SK-N-SH (cell line): ENCODE results near the gene PIGW. TPM values are rescaled to one million over a fixed set of nuclear protein-coding genes. Genes with fewer than 3 reads are reported as not detected.

ENCODE experiments used
- CTCF ChIA-PET: fragments of 300-600, 350-600 bp; formaldehyde crosslinking; extraction: SDS; loops from one replicate; lab custom pipeline; 2021; lab: Yijun Ruan, JAX
- POLR2A ChIA-PET: fragments of 350-600 bp; sonication (Branson Sonifier 250); formaldehyde crosslinking; extraction: SDS; loops from one replicate; lab custom pipeline; 2020; ENCODE audit warnings: antibody characterized with exemption, inconsistent platforms; lab: Yijun Ruan, JAX
- DNase-seq: peaks from one replicate; pipeline ENCODE4 v3.0.0; 2012
- H2AFZ ChIP-seq: fragments of 200-600 bp; sonication (generic); 2 replicates; pipeline ENCODE4 v1.8.1; 2016; ENCODE audit warnings: antibody characterized with exemption, mild to moderate bottlenecking, low read depth
- H3F3A ChIP-seq: fragments of 200-600 bp; sonication (generic); replicated peaks from 2 replicates; pipeline ENCODE3; 2016; ENCODE audit warnings: antibody characterized with exemption, mild to moderate bottlenecking; ENCODE audit not compliant: insufficient read depth
- H3K27ac ChIP-seq, 2 experiments: fragments of 200-500 bp in 1 of 2; fragments of 200-600 bp in 1 of 2; sonication (Bioruptor generic) in 1 of 2; sonication (generic), shearing (Covaris generic) in 1 of 2; 2 replicates each; pipeline versions ENCODE4 v1.5.1 to v1.6.1; 2014 to 2016; ENCODE audit warnings: low read depth in 2 of 2, inconsistent platforms in 1 of 2, low read length in 1 of 2, mild to moderate bottlenecking in 1 of 2, mixed read lengths in 1 of 2
- H3K27me3 ChIP-seq: fragments of 200-600 bp; sonication (generic), shearing (Covaris generic); 2 replicates; pipeline ENCODE4 v1.6.1; 2016; ENCODE audit warnings: mixed run types; ENCODE audit not compliant: insufficient read depth
- H3K36me3 ChIP-seq, 2 experiments: fragments of 200-500 bp in 1 of 2; fragments of 200-600 bp in 1 of 2; sonication (Bioruptor generic) in 1 of 2; sonication (generic) in 1 of 2; replicated peaks in 1 of 2; 2 replicates each; pipeline versions ENCODE3 to v1.5.1; 2014 to 2016; ENCODE audit warnings: low read length in 1 of 2, mild to moderate bottlenecking in 1 of 2; ENCODE audit not compliant: insufficient read depth in 2 of 2, control insufficient read depth in 1 of 2
- H3K4me1 ChIP-seq, 2 experiments: fragments of 200-500 bp in 1 of 2; fragments of 200-600 bp in 1 of 2; sonication (Bioruptor generic) in 1 of 2; sonication (generic), shearing (Covaris generic) in 1 of 2; 2 replicates each; pipeline versions ENCODE4 v1.5.1 to v1.6.1; 2014 to 2016; ENCODE audit warnings: low read depth in 1 of 2, low read length in 1 of 2, mixed run types in 1 of 2; ENCODE audit not compliant: insufficient read depth in 2 of 2, control insufficient read depth in 1 of 2
- H3K4me2 ChIP-seq: fragments of 200-600 bp; sonication (generic), shearing (Covaris generic); 2 replicates; pipeline ENCODE4 v1.6.1; 2017; ENCODE audit warnings: mixed run types
- H3K4me3 ChIP-seq, 2 experiments: fragments of 200-500 bp in 1 of 2; fragments of 200-600 bp in 1 of 2; sonication (Bioruptor generic) in 1 of 2; sonication (generic), shearing (Covaris generic) in 1 of 2; 2 replicates each; pipeline versions ENCODE4 v1.5.1 to v1.8.1; 2014 to 2016; ENCODE audit warnings: low read depth in 2 of 2, inconsistent platforms in 1 of 2, low read length in 1 of 2, mild to moderate bottlenecking in 1 of 2, mixed read lengths in 1 of 2, moderate library complexity in 1 of 2
- H3K79me2 ChIP-seq: fragments of 200-600 bp; sonication (generic); 2 replicates; pipeline ENCODE4 v1.8.1; 2017; ENCODE audit warnings: mild to moderate bottlenecking; ENCODE audit not compliant: insufficient read depth
- H3K9ac ChIP-seq: fragments of 200-600 bp; sonication (generic); 2 replicates; pipeline ENCODE4 v1.6.1; 2017; ENCODE audit warnings: mixed run types
- H3K9me2 ChIP-seq: fragments of 200-600 bp; sonication (generic); 2 replicates; pipeline ENCODE4 v1.6.1; 2017; ENCODE audit warnings: mixed run types
- H3K9me3 ChIP-seq: fragments of 200-600 bp; sonication (generic); 2 replicates; pipeline ENCODE4 v1.6.1; 2017; ENCODE audit warnings: mixed run types, mild to moderate bottlenecking, moderate library complexity
- H4K20me1 ChIP-seq: fragments of 200-600 bp; sonication (generic); 2 replicates; pipeline ENCODE4 v1.6.1; 2017; ENCODE audit warnings: mild to moderate bottlenecking, mixed run types; ENCODE audit not compliant: insufficient read depth
- CHD2 ChIP-seq: fragments of 150-350 bp; IDR thresholded peaks from 2 replicates; pipeline ENCODE4 v1.6.1; 2018; ENCODE audit warnings: low read length; ENCODE audit not compliant: partially characterized antibody
- ELF1 ChIP-seq: IDR thresholded peaks from 2 replicates; pipeline ENCODE4 v1.4.0; 2012
- EZH2phosphoT487 ChIP-seq: fragments of 200-600 bp; sonication (generic); IDR thresholded peaks from 2 replicates; pipeline ENCODE4 v1.6.1; 2017; ENCODE audit warnings: low read depth, mixed run types, mild to moderate bottlenecking, antibody characterized with exemption, moderate library complexity, borderline replicate concordance
- FOSL2 ChIP-seq: IDR thresholded peaks from 2 replicates; pipeline ENCODE4 v1.4.0; 2012; ENCODE audit warnings: low read depth, mild to moderate bottlenecking, moderate library complexity, borderline replicate concordance
- FOXJ3 ChIP-seq: sonication (generic); formaldehyde crosslinking; IDR thresholded peaks from 2 replicates; pipeline ENCODE4 v1.5.1; 2020; ENCODE audit warnings: mild to moderate bottlenecking, missing genetic modification reagents
- FOXM1 ChIP-seq: IDR thresholded peaks from 2 replicates; pipeline ENCODE4 v1.4.0; 2012; ENCODE audit warnings: low read depth, mild to moderate bottlenecking
- JUND ChIP-seq: IDR thresholded peaks from 2 replicates; pipeline ENCODE4 v1.4.0; 2012
- MXI1 ChIP-seq: IDR thresholded peaks from 2 replicates; pipeline ENCODE4 v1.6.1; 2012; ENCODE audit warnings: mild to moderate bottlenecking, low read depth, low read length, improper control_type of control experiment
- NFIC ChIP-seq: IDR thresholded peaks from 2 replicates; pipeline ENCODE4 v1.4.0; 2012; ENCODE audit warnings: borderline replicate concordance
- NRF1 ChIP-seq: IDR thresholded peaks from 2 replicates; pipeline ENCODE4 v1.6.1; 2012; ENCODE audit warnings: low read depth, mild to moderate bottlenecking, low read length
- POLR2AphosphoS5 ChIP-seq: IDR thresholded peaks from 2 replicates; pipeline ENCODE4 v1.6.1; 2012; ENCODE audit warnings: low read depth, low read length
- SIN3A ChIP-seq: IDR thresholded peaks from 2 replicates; pipeline ENCODE4 v1.6.1; 2012; ENCODE audit warnings: low read depth, mild to moderate bottlenecking, low read length, moderate library complexity, borderline replicate concordance
- TAF1 ChIP-seq: IDR thresholded peaks from 2 replicates; pipeline ENCODE4 v1.6.1; 2012; ENCODE audit warnings: low read depth, mild to moderate bottlenecking, low read length, moderate library complexity, borderline replicate concordance
- TCF12 ChIP-seq: IDR thresholded peaks from 2 replicates; pipeline ENCODE4 v1.4.0; 2012
- YY1 ChIP-seq: IDR thresholded peaks from 2 replicates; pipeline ENCODE4 v1.4.0; 2012; ENCODE audit warnings: low read depth, mild to moderate bottlenecking
- WGBS: methylation state at CpG from one replicate; pipeline ENCODE4 v1.1.6; 2017; ENCODE audit warnings: low lambda C conversion rate; 5-methylcytosine and 5-hydroxymethylcytosine counted together
- polyA plus RNA-seq, 3 experiments: library from polyadenylated mRNA; depleted of rRNA; stranded (reverse); fragments of >200 nt; gene quantifications; 2 replicates each; pipeline ENCODE4 v1.2.3, GENCODE V29; 2012
- TF ChIP-seq, protein P1 (sequence below): IDR thresholded peaks from 2 replicates; pipeline ENCODE4 v1.4.0; 2012; ENCODE audit warnings: low read depth, borderline replicate concordance
- TF ChIP-seq, protein P2 (sequence below): IDR thresholded peaks from 2 replicates; pipeline ENCODE4 v1.6.1; 2012; ENCODE audit warnings: mild to moderate bottlenecking, low read depth, low read length, moderate library complexity
- TF ChIP-seq, protein P3 (sequence below): fragments of 150-350 bp; IDR thresholded peaks from 2 replicates; pipeline ENCODE4 v1.6.1; 2017; ENCODE audit warnings: antibody characterized with exemption, low read length, low read depth, borderline replicate concordance
- TF ChIP-seq, protein P4 (sequence below): IDR thresholded peaks from 2 replicates; pipeline ENCODE4; 2012

The PIGW gene
- polyA plus RNA-seq, 1 of the 3 experiments (the other 2 are of a cell fraction): 10.1 TPM

DNA sequence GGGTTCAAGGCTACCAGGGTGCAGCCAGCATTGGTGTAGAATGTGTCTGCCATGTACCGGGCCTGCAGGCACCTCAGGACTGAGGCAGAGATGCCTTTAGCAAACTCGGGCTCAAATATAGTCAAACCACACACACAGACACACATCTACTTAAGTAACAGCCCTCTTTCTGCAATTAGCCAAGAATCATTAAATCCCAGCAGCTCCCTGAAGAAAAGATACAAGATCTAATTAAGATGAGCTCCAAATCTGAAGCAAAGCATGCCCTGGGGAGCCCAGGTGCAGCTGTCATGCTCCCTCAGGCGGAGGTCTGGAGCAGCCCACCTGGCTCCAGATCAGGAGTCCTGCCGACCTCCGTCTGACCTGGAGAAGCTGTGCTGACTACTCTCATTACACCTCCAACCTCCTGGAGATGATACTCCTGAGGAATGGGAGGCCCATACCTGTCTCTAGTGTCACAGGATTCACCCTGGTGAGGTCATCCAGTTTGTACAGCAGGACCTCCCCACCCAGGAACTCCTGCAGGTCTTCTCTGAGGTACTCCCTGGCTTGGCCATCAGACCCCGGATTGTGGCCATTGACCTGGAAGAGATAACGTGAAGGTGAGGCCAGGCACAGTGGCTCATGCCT lies 7.1 kb upstream of the PIGW start:
- ChIA-PET CTCF (no interaction called here), POLR2A (no interaction called here)
- no peaks in the 10 kb centered on the region for H3K9me3 ChIP-seq
- no peaks in the 10 kb centered on the region for H3K4me1 ChIP-seq
- no peak overlapping the region for H3K9ac ChIP-seq
- H3K27ac ChIP-seq: no peak overlapping the region
- no peak for DNase-seq
- H3K4me3 ChIP-seq: no peak overlapping the region
- H3K27me3 ChIP-seq: no peaks in the 10 kb centered on the region
- H3K9me2 ChIP-seq: no peaks in the 10 kb centered on the region
- TF ChIP-seq, protein P1, sequence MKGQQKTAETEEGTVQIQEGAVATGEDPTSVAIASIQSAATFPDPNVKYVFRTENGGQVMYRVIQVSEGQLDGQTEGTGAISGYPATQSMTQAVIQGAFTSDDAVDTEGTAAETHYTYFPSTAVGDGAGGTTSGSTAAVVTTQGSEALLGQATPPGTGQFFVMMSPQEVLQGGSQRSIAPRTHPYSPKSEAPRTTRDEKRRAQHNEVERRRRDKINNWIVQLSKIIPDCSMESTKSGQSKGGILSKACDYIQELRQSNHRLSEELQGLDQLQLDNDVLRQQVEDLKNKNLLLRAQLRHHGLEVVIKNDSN: no peak
- TF ChIP-seq NFIC: no peak
- TF ChIP-seq YY1: no peak
- no peak for TF ChIP-seq FOXJ3
- TF ChIP-seq CHD2: no peak
- no peak for TF ChIP-seq MXI1
- TF ChIP-seq, protein P2, sequence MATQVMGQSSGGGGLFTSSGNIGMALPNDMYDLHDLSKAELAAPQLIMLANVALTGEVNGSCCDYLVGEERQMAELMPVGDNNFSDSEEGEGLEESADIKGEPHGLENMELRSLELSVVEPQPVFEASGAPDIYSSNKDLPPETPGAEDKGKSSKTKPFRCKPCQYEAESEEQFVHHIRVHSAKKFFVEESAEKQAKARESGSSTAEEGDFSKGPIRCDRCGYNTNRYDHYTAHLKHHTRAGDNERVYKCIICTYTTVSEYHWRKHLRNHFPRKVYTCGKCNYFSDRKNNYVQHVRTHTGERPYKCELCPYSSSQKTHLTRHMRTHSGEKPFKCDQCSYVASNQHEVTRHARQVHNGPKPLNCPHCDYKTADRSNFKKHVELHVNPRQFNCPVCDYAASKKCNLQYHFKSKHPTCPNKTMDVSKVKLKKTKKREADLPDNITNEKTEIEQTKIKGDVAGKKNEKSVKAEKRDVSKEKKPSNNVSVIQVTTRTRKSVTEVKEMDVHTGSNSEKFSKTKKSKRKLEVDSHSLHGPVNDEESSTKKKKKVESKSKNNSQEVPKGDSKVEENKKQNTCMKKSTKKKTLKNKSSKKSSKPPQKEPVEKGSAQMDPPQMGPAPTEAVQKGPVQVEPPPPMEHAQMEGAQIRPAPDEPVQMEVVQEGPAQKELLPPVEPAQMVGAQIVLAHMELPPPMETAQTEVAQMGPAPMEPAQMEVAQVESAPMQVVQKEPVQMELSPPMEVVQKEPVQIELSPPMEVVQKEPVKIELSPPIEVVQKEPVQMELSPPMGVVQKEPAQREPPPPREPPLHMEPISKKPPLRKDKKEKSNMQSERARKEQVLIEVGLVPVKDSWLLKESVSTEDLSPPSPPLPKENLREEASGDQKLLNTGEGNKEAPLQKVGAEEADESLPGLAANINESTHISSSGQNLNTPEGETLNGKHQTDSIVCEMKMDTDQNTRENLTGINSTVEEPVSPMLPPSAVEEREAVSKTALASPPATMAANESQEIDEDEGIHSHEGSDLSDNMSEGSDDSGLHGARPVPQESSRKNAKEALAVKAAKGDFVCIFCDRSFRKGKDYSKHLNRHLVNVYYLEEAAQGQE: no peak
- TF ChIP-seq SIN3A: no peak
- no peak for TF ChIP-seq POLR2AphosphoS5
- TF ChIP-seq, protein P3, sequence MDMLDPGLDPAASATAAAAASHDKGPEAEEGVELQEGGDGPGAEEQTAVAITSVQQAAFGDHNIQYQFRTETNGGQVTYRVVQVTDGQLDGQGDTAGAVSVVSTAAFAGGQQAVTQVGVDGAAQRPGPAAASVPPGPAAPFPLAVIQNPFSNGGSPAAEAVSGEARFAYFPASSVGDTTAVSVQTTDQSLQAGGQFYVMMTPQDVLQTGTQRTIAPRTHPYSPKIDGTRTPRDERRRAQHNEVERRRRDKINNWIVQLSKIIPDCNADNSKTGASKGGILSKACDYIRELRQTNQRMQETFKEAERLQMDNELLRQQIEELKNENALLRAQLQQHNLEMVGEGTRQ: no peak
- TF ChIP-seq FOXM1: no peak
- TF ChIP-seq TCF12: no peak
- no peaks in the 10 kb centered on the region for H4K20me1 ChIP-seq
- H3K36me3 ChIP-seq: peaks cover 52 to 58% of the 10 kb centered on the region in 2 experiments
- no peak overlapping the region for H3K4me2 ChIP-seq
- H3F3A ChIP-seq: peaks cover 23% of the 10 kb centered on the region
- peaks cover 13% of the 10 kb centered on the region for H3K79me2 ChIP-seq
- no peak overlapping the region for H2AFZ ChIP-seq
- WGBS: 88% methylated on average over 4 of the region's 7 CpGs

DNA sequence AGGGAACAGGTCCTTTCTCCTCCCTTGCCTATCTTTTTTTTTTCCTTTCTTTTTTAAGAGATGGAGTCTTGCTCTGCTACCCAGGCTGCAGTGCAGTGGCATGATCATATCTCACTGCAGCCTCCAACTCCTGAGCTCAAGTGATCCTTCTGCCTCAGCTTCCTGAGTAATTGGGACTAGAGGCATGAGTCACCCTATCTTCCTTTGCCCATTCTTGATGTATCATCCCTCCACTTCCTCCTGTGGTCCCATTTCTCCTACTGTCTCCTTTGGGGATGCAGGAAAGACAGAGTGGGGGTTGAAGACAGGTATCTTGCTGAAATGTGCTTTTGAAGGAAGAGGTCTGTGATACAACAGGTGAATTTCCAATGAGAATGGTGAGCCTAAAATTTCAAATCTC lies 5.7 kb upstream of the PIGW start:
- H3K79me2 ChIP-seq: peaks cover 23% of the 10 kb centered on the region
- H3K9ac ChIP-seq: no peak overlapping the region
- H3K4me2 ChIP-seq: peak overlapping the region; percentile 50; the same call in 1 of the 2 replicates
- H3K27me3 ChIP-seq: no peaks in the 10 kb centered on the region
- H3K4me3 ChIP-seq: no peak overlapping the region
- H3K4me1 ChIP-seq: peaks cover 0 to 8% of the 10 kb centered on the region in 2 experiments; a peak in 2 of 4 replicates
- no peaks in the 10 kb centered on the region for H3K9me2 ChIP-seq
- peaks cover 23% of the 10 kb centered on the region for H3F3A ChIP-seq
- no peaks in the 10 kb centered on the region for H4K20me1 ChIP-seq
- peaks cover 51 to 52% of the 10 kb centered on the region in 2 experiments for H3K36me3 ChIP-seq
- H3K27ac ChIP-seq: peak overlapping the region in 1 of 2 experiments; percentile 43; a peak in 2 of 4 replicates
- POLR2A ChIA-PET: no interaction called here
- no peaks in the 10 kb centered on the region for H3K9me3 ChIP-seq
- CTCF ChIA-PET: interaction anchor here (1.0 kb wide), 1 partner anchor 46 kb away, joined by 5 read pairs; no protein-coding TSS in a partner anchor
- no peak for DNase-seq
- no peak overlapping the region for H2AFZ ChIP-seq
- TF ChIP-seq FOSL2 (peak; percentile 71; the same call in 1 of the 2 replicates), EZH2phosphoT487 (no peak), ELF1 (no peak), CHD2 (no peak), TAF1 (no peak), POLR2AphosphoS5 (no peak), SIN3A (no peak), JUND (peak; percentile 71), NRF1 (no peak)
- TF ChIP-seq, protein P1: no peak
- TF ChIP-seq, protein P3: no peak
- TF ChIP-seq, protein P4, sequence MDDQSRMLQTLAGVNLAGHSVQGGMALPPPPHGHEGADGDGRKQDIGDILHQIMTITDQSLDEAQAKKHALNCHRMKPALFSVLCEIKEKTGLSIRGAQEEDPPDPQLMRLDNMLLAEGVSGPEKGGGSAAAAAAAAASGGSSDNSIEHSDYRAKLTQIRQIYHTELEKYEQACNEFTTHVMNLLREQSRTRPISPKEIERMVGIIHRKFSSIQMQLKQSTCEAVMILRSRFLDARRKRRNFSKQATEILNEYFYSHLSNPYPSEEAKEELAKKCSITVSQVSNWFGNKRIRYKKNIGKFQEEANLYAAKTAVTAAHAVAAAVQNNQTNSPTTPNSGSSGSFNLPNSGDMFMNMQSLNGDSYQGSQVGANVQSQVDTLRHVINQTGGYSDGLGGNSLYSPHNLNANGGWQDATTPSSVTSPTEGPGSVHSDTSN: no peak
